Activated CD4-positive, alpha-beta T cell treated with anti-CD3 and anti-CD28 coated beads for 24 hours (primary cell): ENCODE data around the gene RPL41.

Experiments used
- DNase-seq, 2 donors: peaks; one replicate each; pipeline ENCODE4 v3.0.0-alpha.2; 2020; ENCODE audit warnings: low read depth in 2 of 2

RPL41 gene

DNA sequence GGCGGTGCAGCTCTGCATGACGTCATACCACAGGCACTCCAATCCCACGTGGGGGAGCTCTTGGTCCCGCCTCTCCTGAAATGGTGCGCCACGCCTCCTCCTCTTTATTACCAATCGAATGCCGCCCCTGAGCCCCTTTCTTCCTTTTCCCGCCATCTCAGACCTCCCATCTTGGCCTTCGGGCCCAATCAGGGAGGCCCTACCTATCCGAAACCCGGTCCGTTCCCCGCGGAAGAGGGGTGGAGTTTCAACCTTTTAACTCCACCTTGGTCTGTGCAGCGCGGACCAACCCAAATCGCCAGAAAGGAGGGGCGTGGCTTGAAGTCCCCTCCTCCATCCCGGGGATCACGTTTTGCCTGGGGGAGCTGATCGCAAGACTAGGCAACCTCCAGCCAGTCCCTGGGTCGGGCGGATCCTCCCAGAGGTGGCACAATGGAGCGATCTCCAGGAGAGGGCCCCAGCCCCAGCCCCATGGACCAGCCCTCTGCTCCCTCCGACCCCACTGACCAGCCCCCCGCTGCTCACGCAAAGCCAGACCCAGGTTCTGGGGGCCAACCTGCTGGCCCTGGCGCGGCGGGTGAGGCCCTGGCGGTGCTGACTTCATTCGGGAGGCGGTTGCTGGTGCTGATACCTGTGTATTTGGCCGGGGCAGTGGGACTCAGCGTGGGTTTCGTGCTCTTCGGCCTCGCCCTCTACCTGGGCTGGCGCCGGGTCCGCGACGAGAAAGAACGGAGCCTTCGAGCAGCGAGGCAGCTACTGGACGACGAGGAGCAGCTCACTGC lies 11.6 kb downstream of the RPL41 start, which contains the start of gene ESYT1:
Gene ESYT1 (plus strand): TSS at position 380 of the 782 bp plus-strand sequence. CDS start 53 bp downstream, at position 433.
- peak; percentile 91 to 93 for DNase-seq

DNA sequence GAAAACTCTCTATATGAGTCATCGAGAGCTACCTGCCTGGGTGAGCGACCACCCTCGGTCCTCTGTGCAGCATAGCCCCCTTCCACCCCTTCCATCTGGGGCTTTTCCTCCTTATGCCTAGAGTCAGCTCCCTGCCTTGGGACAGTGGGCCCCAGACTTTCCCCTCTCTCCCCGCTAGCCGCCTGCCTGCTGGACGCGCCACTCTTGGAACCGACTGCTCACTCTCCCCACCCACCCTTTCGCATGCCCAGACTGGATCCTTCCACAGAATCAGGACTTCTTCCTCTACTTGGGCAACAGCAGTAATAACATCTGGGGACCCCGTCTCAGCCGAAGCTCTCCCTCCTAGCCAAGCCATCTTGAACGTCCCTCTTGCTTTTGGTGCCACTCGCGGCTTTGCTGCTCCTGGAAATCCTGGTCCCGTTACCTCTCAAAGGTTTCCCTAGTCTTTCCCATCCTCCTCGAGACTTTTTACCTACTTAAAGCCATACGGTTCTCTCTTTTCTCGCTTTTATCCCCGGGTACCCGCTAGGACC lies 12.3 kb downstream of the RPL41 start:
- DNase-seq = no peak

DNA sequence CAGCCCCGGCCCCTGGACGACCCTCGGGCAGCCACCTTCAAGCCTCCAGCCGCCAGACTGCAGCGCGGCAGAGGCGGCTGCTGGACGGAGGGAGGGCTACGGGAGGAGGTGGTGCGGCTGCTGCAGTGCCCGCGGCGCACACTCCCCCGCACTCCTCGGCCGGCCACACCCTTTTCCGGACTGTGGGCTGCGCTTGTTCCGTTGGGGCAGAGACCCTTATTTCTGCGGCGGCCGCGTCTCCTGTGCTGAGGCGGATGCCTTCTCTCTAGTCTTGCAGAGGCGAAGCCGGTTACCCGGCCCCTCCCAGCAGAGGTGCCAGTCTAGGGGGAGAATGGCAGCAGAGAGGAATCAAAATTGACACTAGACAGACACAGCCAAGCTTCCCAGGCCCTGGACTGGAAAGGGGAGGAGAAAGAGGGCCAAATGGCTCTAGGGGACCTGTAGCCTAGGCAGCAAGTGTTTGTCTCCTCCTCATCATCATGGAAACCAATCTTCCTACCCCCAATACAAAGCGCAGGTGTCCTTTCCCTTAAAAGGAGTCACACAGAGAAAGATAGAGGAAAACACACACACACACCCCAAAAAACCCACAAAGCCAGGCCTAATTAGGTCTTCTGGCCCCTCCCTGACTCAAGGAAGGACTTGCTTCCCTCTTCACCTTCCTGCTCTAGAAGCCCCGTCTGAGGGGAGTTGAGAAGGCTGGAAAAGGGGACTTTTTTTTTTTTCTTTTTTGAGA lies 12.9 kb downstream of the RPL41 start:
- peak; percentile 24 to 50 for DNase-seq

DNA sequence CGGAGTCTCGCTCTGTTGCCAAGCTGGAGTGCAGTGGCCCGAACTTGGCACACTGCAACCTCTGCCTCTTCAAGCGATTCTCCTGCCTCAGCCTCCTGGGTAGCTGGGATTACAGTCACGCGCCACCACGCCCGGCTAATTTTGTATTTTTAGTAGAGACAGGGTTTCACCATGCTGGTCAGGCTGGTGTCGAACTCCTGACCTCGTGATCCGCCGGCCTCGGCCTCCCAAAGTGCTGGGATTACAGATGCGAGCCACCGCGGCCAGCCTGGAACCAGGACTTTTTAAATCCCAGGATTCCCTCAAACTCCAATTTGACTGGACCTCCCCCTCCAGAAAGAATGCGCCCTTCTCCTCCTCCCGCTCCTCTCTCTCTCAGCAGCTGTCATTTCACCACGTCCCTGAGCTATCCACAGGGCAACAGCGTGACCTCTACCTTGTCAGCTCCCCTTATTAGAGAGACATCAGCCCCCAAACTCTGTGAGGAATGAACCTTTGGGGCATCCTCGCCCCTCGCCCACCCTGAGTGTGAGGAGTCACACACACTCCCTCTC lies 13.6 kb downstream of the RPL41 start:
- no peak for DNase-seq

DNA sequence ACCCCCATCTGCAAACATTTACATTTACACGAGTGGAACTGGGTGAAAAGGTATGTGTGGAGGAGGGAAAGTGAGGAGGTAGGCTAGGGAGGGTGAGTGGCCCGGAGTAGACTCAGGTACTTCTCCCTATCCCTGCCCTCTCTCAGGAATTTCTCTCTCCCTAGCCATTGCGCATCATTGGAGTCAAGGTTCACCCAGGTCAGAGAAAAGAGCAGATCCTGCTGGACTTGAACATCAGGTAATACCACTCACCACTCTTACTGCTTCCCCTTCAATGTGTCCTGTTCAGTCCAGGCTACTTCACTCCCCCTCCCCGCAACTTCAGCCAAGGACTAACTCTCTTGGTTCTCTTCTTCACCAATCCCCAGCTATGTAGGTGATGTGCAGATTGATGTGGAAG lies 14.4 kb downstream of the RPL41 start:
- no peak for DNase-seq

DNA sequence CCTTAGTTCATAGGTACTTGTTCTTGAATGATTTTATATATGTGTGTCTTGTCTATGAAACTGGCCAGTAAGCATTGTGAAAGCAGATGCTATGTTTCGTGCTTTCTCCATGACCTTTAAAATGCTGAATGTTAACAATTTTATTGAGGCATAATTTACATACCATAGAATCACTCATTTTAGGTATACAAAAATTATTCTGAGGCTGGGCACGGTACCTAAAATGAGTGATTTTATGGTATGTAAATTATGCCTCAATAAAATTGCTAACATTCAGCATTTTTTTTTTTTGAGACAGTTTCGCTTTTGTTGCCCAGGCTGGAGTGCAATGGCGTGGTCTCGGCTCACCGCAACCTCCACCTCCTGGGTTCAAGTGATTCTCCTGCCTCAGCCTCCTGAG lies 18.5 kb downstream of the RPL41 start:
- DNase-seq = no peak

DNA sequence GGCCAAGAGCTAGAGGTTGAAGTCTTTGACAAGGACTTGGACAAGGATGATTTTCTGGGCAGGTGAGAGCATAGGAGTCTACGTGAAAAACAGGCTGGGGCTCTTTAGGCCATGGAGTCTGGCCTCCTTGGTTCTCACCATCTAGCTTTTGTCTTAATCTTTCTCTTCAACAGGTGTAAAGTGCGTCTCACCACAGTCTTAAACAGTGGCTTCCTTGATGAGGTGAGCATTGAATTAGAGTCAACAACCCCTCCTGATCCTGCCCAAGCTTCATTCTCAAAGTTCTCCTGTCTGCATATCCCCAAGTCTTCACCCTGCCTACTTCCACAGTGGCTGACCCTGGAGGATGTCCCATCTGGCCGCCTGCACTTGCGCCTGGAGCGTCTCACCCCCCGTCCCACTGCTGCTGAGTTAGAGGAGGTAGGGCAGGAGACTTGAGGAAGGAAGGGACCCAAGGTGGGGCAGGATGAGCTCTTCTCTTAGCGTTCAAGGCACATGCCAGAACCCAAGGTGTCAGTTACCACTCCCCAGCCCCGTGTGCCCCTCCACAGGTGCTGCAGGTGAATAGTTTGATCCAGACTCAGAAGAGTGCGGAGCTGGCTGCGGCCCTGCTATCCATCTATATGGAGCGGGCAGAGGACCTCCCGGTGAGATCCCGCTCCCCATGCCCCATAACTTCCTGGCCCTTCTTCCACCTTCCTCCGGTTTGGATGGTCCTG lies 21.6 kb downstream of the RPL41 start:
- no peak for DNase-seq

DNA sequence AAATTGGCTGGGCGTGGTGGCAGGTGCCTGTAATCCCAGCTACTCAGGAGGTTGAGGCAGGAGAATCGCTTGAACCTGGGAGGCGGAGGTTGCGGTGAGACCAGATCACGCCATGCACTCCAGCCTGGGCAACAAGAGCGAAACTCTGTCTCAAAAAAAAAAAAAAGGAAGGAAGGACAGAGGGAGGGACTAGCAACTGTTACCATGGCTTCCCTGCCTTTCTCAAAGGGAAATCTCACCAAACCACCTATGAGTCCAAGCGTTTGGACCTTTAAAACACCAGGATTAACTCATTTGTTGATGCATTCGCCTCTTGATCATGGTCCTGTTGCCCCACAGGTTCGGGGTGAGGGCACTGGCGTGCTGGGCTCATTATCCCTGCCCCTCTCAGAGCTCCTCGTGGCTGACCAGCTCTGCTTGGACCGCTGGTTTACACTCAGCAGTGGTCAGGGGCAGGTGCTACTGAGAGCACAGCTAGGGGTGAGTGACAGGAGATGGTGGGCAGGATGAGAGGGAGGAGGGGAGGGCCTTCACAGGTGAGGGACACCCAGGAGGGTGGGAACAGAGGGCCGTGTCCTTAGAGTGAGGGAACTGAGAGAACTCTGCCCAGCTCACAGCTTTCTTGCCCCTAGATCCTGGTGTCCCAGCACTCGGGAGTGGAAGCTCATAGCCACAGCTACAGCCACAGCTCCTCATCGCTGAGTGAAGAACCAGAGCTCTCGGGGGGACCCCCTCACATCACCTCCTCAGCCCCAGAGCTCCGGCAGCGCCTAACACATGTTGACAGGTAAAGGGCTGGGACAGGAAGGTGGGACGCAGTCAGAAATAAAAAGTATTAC lies 25.7 kb downstream of the RPL41 start:
- DNase-seq = no peak

DNA sequence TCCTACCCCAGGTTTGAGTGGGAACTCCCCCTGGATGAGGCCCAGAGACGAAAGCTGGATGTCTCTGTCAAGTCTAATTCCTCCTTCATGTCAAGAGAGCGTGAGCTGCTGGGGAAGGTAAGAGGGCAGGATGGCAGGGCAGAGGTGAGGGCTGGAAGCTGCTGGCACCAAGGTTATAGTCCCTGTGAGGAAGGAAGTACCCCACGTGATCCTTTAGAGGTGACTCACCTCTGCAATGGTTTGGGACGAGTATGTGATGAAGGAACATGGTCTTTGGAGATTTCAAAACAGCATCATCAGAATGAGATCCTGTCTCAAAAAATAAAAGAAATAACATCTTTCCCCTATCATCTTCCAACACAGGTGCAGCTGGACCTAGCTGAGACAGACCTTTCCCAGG lies 26.8 kb downstream of the RPL41 start:
- DNase-seq = no peak

DNA sequence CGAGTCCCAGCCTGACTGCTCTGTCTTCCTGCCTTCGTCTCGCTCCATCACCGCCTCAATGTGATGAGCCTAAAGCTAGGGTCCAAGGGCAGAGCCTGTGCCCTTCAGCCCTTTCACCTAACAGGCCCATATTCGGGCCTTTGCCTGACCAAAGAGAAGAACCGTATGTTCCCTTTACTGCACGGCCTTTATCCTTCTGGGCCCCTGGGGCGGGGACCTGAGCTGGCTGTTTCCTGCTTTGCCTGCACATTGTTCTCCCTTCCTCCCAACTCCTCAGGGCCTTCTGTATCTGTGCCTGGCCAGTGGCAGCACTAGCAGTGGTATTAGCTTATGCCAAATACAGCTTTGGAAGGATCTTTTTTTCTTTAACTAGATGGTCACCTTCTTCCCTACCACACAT lies 27.4 kb downstream of the RPL41 start:
- DNase-seq = no peak

DNA sequence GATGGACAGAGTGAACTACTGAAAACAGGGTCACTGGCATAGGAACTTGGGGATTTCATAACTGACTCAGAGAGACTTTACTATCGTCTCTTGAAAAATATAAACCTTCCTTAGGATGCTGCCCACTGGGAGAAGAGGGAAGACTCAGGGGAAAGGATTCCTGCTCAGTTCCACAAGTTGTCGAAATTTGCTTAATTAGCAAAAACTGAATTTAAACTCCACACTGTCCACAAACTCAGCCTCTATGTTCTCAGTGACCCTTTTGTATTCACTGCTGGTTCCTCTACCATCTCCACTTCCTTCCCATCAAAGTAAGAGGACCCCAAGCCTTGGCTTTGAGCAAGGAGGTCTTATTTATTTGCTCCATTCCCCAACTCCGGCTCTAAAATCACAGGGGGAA lies 28.8 kb downstream of the RPL41 start:
- no peak for DNase-seq

DNA sequence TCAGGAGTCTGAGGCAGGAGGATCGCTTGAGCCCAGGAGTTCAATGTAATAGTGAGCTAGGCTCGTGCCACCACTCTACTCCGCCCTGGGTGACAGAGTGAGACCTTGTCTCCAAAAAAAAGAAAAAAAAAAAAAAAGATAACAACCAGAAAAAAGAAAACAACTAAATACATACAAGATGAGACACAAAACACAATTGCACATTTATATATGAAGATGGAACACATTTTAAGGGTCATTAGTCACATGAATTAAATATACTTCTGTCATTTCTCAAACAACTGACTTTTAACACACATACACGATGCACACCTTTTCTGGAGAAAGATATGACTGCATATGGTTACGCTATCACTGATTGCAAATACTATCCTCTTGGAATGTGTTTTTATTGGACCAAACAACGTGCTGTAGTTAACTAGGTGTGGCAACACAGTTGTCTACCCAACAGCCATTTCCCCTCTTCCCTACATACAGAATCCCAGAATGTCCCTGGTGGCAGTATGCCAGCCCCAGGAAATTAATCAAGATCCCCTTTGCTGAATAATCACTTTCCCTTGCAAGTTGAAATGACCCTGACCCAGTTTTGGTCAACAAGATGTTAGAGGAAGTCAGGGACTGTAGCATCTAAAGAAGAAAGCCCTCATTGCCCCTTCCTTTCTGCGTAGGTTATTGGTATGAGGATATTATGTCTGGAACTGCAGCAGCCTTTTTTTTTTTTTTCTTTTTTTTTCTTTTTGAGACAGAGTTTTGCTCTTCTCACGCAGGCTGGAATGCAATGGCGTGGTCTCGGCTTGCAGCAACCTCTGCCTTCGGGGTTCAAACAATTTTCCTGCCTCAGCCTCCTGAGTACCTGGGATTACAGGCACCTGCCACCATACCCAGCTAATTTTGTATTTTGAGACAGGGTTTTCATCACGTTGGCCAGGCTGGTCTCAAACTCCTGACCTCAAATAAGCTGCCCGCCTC lies 30.3 kb downstream of the RPL41 start:
- no peak for DNase-seq

DNA sequence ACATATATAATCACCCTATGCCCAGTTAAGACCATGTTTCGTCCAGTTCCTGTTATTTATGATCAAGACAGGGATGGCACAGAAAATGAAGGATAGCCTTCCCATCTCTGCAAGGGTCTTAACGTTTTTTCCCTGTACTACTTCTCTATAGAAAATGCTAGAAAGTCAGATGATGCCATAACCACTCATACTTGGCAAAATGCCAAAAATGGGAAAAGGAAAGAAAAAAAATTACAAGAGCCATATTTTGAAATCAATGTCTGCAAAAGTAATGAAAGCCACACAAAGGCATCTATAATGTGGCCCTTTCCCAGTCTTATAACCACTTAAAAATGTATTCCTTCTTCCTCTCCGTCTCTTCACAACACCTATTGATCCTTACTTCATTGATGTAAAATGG lies 34.1 kb downstream of the RPL41 start:
- no peak for DNase-seq

DNA sequence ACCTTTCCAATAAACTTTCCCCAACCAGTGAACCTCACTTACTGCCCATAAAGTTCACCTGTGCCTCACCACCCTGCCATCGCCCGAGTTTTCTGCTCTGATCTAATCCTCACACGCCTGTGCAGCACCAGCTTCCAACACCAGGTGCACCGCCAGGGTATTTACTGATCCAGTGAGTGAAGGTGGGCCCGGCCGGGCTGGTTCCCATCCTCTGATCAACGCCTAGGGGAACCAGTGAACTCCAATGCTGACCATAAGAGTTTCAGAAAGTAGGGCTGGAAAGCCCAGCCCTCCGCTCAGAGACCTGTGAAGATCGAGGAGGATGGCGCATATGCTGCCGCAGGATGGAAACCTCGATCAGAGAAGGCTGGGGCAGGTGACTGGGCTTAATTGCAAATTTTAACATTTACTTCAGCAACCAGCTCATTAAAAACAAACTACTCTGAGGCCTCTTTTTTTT lies 35.3 kb downstream of the RPL41 start:
- DNase-seq = peak; percentile 57 to 62

DNA sequence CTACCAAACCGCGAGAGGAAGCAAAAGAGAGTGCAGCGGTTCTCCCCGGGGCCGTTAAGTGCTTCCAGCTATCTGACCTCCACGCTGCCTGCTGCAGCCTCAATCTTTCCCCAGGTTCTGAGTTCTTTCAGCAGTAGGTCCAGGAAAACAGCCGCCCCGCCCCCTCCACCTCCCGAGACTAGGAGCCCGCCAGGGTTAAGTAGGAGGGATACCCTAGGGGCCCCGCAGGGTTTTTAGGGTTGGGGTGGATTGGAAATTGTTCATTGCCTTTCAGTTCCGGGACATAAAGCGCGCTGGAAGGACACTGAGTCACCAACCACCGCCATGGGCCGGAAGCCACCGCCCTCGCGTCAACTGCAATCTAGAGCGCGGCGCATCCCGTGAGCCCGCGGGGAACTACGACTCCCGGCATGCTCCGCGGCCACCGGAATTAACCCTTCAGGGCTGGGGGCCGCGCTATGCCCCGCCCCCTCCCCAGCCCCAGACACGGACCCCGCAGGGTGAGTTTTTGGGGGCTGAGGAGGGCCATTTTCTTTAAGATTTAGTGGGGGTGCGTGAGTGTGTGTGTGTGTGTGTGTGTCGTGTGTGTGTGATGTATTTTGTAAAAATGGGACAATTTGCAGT lies 35.8 kb downstream of the RPL41 start, which contains the start of gene MYL6B:
Gene MYL6B (plus strand): TSS at position 456 of the 624 bp plus-strand sequence. CDS start 1,332 bp downstream, outside the sequence.
- peak; percentile 91 to 94 for DNase-seq

DNA sequence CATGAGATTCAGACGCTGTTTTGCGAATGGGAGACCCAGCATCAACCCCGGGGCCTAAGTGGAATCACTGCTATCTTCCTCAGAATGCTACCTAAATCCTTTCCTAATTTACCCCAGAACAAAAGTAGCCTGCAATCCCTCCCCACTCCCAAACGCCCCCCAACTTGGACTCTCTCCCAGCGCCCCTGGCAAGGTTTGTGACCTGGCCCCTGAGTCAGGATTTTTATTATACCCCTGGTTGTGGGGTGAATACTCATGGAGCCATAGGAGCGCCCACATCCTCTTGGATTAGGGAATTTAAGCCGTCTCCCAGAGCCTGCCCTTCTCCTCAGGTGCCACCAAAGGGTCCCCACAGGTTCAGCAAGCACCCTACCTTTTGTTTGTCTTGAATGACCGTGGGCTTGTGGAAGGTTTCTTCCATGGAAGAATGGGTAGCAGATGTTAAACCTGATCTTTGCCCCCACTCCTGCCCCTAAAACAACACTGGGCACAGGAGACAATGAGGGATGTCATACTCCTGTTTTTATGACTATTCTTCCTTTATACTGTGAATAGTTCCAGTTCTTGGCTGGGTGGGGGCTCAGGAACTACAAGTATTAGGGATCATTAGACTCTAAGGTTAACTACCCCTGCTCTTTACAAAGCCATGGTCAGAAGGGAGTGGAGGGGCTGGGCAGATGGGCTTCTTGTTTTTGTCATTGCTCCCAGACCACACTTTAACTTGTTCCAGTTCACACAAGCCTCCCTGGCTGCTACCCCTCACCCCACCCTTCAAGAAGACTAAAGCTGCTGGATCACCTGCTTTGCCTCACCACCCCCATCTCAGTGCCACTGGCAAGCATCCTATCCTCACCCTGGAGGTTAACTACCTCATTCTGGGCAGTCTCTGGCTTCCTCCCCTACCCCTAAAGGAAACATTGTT lies 36.6 kb downstream of the RPL41 start:
- no peak for DNase-seq

DNA sequence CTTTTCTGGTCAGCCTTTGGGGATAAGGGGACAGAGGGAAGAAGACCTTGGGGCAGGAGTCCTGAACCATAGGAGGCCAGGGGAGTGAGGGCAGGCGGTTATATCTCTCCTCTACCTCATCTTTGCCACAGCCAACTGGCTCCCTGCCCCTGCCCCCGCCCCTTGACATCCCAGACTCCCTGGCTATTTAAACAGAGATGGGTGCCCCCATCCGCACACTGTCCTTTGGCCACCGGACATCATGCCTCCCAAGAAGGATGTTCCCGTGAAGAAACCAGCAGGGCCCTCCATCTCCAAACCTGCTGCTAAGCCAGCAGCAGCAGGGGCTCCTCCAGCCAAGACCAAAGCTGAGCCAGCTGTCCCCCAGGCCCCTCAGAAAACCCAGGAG lies 37.2 kb downstream of the RPL41 start:
- no peak for DNase-seq

DNA sequence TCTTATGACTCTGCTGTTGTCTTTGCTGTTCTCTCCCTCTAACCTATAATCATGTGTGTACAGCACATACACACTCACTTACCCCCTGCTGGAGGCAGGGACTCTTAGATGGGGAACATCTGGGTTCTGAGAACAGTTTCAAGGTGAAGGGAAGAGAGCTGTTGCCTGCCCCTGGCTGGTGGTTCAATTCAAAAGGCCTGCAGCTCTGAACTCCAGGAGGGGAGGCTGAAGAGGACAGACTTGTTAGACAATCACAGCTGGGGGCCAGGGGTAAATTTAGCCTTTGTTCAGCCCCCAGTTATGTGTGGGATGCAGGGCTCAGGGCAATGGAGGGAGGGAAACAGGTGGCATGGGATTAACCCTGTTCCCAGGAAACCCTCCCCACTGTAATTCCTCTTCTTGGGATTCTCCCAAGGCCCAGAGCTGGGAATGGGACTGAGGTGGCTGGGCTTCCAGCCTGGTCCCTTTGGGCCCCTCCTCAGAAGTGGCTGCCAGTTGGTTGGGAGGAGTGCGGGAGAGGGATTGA lies 37.9 kb downstream of the RPL41 start:
- no peak for DNase-seq
